Nephron progenitor cell (in vitro differentiated cells): ENCODE results near the gene GSTO2.
A peak's percentile ranks its signal among the peaks of the same experiment; 100 is the strongest.

Experiments
- DNase-seq: peaks from one replicate; pipeline ENCODE4 v3.0.0; 2021
- H3K27ac Mint-ChIP-seq: 2 replicates; pipeline ENCODE4 v1.8.0; 2021; ENCODE audit warnings: mild to moderate bottlenecking, moderate library complexity, mixed read lengths
- H3K27me3 Mint-ChIP-seq: 2 replicates; pipeline ENCODE4 v1.8.0; 2021; ENCODE audit warnings: mild to moderate bottlenecking, low read depth, mixed read lengths; ENCODE audit not compliant: poor library complexity
- H3K36me3 Mint-ChIP-seq: 2 replicates; pipeline ENCODE4 v1.8.0; 2021; ENCODE audit warnings: low read depth, mixed read lengths
- H3K4me1 Mint-ChIP-seq: 2 replicates; pipeline ENCODE4 v1.8.0; 2021; ENCODE audit warnings: mixed read lengths
- H3K4me3 Mint-ChIP-seq: 2 replicates; pipeline ENCODE4 v1.8.0; 2021; ENCODE audit warnings: mild to moderate bottlenecking, moderate library complexity, mixed read lengths
- H3K9me3 Mint-ChIP-seq: 2 replicates; pipeline ENCODE4 v1.8.0; 2021; ENCODE audit warnings: mild to moderate bottlenecking, moderate library complexity, mixed read lengths
- CTCF ChIP-seq: fragments of 200-600 bp; sonication (generic); IDR thresholded peaks from 2 replicates; pipeline ENCODE4 v1.5.0; 2021; ENCODE audit warnings: antibody characterized with exemption

The GSTO2 gene

GRCh38 chr10:104333728-104334373 is 64.9 kb downstream of the GSTO2 start:
- no peak for TF ChIP-seq CTCF
- no peak for DNase-seq
- Mint-ChIP-seq H3K27ac (peak overlapping the region; percentile 50), H3K36me3 (no peaks in the 10 kb centered on the region), H3K4me3 (peak overlapping the region; percentile 51), H3K27me3 (peaks cover 3% of the 10 kb centered on the region), H3K4me1 (peaks cover 87% of the 10 kb centered on the region), H3K9me3 (no peaks in the 10 kb centered on the region)

GRCh38 chr10:104334561-104334960 is 65.6 kb downstream of the GSTO2 start:
- Mint-ChIP-seq H3K36me3 (no peaks in the 10 kb centered on the region), H3K4me3 (no peak overlapping the region), H3K4me1 (peaks cover 87% of the 10 kb centered on the region), H3K9me3 (no peaks in the 10 kb centered on the region), H3K27me3 (peaks cover 7% of the 10 kb centered on the region), H3K27ac (no peak overlapping the region)
- no peak for DNase-seq
- no peak for TF ChIP-seq CTCF

GRCh38 chr10:104334965-104335650 is 66.1 kb downstream of the GSTO2 start:
- H3K36me3 Mint-ChIP-seq, result no peaks in the 10 kb centered on the region
- peak overlapping the region; percentile 51 for H3K27ac Mint-ChIP-seq
- DNase-seq, result no peak
- no peak for TF ChIP-seq CTCF
- H3K4me3 Mint-ChIP-seq, result peak overlapping the region; percentile 59
- no peaks in the 10 kb centered on the region for H3K9me3 Mint-ChIP-seq
- peaks cover 8% of the 10 kb centered on the region for H3K27me3 Mint-ChIP-seq
- peaks cover 87% of the 10 kb centered on the region for H3K4me1 Mint-ChIP-seq

DNA sequence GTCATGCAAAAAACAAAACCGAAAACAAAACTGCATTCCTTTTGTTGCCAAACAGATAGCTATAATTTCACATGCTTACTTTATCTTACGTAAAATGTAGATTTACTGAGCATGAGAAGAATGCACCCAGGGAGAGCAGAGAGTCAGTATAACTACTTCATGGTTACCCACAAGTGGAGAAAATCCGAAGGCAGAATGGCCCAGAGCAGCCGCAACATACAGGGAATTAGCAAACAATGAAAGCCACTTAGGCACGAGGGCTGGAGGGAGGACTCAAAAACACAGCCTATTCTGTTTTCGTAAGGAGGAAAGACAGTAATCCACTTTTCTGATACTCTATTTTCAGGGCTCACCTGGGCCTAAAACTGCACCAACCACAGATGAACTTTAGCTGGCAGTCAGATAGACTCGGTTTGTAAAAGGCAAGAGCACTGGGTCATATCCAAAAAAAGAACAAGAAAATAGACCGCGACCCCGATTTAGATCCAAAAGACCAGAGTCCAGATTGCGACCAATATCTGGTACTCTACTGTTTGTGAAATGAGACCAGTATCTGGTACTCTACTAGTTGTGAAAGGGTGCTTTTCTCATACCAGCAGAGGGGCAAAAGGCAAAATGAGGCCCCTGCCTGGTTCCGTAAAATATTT is 68.0 kb downstream of the GSTO2 start:
- Mint-ChIP-seq H3K9me3 (no peaks in the 10 kb centered on the region), H3K36me3 (no peaks in the 10 kb centered on the region), H3K27me3 (peaks cover 8% of the 10 kb centered on the region), H3K4me1 (peaks cover 73% of the 10 kb centered on the region), H3K4me3 (peak overlapping the region; percentile 99), H3K27ac (peak overlapping the region; percentile 83)
- no peak for TF ChIP-seq CTCF
- no peak for DNase-seq

DNA sequence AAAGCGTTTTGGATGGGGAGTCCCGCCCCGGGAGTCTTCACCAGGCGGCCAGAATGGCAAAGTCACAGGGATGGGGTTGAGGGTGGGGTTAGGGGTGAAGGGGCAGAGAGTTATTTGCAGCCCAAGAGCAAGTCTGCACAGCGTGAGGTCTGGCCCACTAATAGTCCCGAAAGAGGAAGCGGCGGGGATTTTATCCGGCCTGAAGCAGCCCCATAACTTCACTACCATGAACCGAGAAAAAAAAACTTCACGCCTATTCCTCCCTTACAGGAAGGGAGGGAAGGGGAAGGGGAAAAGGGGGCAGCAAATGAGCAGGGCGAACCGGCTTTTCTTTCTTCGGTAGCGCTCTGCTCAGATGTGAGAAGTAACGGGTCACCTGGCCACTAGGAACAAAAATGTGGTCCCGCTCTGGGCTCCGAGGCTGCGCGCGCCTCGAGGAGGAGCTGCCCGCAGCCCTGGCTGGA is 68.6 kb downstream of the GSTO2 start:
- no peaks in the 10 kb centered on the region for H3K9me3 Mint-ChIP-seq
- H3K4me3 Mint-ChIP-seq, result peak overlapping the region; percentile 99
- no peaks in the 10 kb centered on the region for H3K36me3 Mint-ChIP-seq
- no peak for TF ChIP-seq CTCF
- H3K4me1 Mint-ChIP-seq, result peaks cover 74% of the 10 kb centered on the region
- peaks cover 8% of the 10 kb centered on the region for H3K27me3 Mint-ChIP-seq
- no peak for DNase-seq
- peak overlapping the region; percentile 45 for H3K27ac Mint-ChIP-seq
